ENCODE measurements around the gene IGF1R. TPM values are rescaled to one million over a fixed set of nuclear protein-coding genes. Genes with fewer than 3 reads are reported as not detected.

IGF1R gene
- total and polyA plus RNA-seq, 2 of the 8 experiments (the other 6 are each of a cell fraction or from before 2014, with no cell fraction given): 32.9 to 109 TPM

DNA sequence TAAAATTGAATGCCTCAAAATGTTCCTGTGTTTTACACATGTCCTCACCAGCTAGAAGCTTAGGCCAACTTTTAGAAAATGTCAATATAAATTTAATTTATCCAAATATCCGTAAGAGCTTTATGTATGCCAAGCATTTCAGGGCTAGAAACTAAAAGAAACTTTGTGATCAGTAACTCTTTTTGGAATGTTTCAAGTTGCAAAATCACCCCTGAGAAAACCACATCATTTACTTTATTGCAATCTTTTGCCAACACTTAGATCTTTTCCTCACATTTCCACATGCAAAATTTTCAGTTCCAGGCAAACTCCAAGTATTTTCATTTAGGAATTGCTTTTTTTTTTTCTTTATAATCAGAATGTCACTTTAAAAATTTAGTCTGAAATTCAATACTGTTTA, 20.1 kb upstream of the IGF1R start (continued):
- no peak for TF ChIP-seq RAD21 (IDR thresholded peaks at IDR 0.05 in 1 of 2, conservative IDR thresholded peaks at IDR 0.05 in 1 of 2; ENCODE audit: low read depth in 2 of 2, low read length in 2 of 2)
- no peak for TF ChIP-seq TAF1 (IDR thresholded peaks at IDR 0.05; ENCODE audit: low read depth, low read length)
- no peak for TF ChIP-seq JUN (IDR thresholded peaks at IDR 0.05; ENCODE audit: low read depth, low read length)
- no peak for TF ChIP-seq CHD2 (IDR thresholded peaks at IDR 0.05; ENCODE audit: low read length)
- no peak for TF ChIP-seq MAFK (IDR thresholded peaks at IDR 0.05; ENCODE audit: low read depth, low read length)
- TF ChIP-seq BCL11A (IDR thresholded peaks at IDR 0.05; ENCODE audit: low read depth in 2 of 2, low read length in 2 of 2): no peak
- no peak for TF ChIP-seq TCF12 (IDR thresholded peaks at IDR 0.05; ENCODE audit: low read depth, low read length)
